Stimulated activated naive CD8-positive, alpha-beta T cell treated with anti-CD3 and anti-CD28 coated beads, Interleukin-15, amount 100 ng/mL, for 72 hours (primary cell): ENCODE measurements around the gene SORCS3.
A peak's percentile ranks its signal among the peaks of the same experiment; 100 is the strongest.

ENCODE experiments used
- ATAC-seq: fragments of 150-1000 bp; cut with Tn5 transposase; 2 replicates; pipeline ENCODE4 v1.10.0; 2021; ENCODE audit warnings: mild to moderate bottlenecking, moderate library complexity
- DNase-seq, 2 donors: peaks; one replicate each; pipeline ENCODE4 v3.0.0; 2021 to 2022
- H3K27ac Mint-ChIP-seq, 2 donors: one replicate each; pipeline ENCODE4 v1.8.0; 2022; ENCODE audit warnings: mild to moderate bottlenecking in 2 of 2, mixed read lengths in 2 of 2, moderate library complexity in 2 of 2
- H3K27me3 Mint-ChIP-seq: one replicate; pipeline ENCODE4 v1.8.0; 2022; ENCODE audit warnings: mixed read lengths
- H3K4me1 Mint-ChIP-seq: one replicate; pipeline ENCODE4 v1.8.0; 2022; ENCODE audit warnings: mild to moderate bottlenecking, mixed read lengths
- H3K4me3 Mint-ChIP-seq, 2 donors: one replicate each; pipeline ENCODE4 v1.8.0; 2022; ENCODE audit warnings: mild to moderate bottlenecking in 2 of 2, mixed read lengths in 2 of 2, moderate library complexity in 1 of 2
- H3K9me3 Mint-ChIP-seq, 2 donors: one replicate each; pipeline ENCODE4 v1.8.0; 2022; ENCODE audit warnings: mixed read lengths in 2 of 2

SORCS3 gene

GRCh38 chr10:104773105-104773504 lies 132.0 kb downstream of the SORCS3 start:
- no peak overlapping the region for H3K27ac Mint-ChIP-seq
- H3K27me3 Mint-ChIP-seq = peaks cover 38% of the 10 kb centered on the region
- no peaks in the 10 kb centered on the region for H3K9me3 Mint-ChIP-seq
- no peaks in the 10 kb centered on the region for H3K4me1 Mint-ChIP-seq
- no peak for ATAC-seq
- DNase-seq = no peak
- H3K4me3 Mint-ChIP-seq = no peak overlapping the region

- Mint-ChIP-seq H3K9me3 (no peaks in the 10 kb centered on the region), H3K27me3 (peaks cover 46% of the 10 kb centered on the region), H3K4me1 (no peaks in the 10 kb centered on the region), H3K4me3 (no peak overlapping the region), H3K27ac (no peak overlapping the region)
- ATAC-seq (no peak), DNase-seq (no peak)
These were observed 133.1 kb downstream of the SORCS3 start for GRCh38 chr10:104774234-104774633.

- Mint-ChIP-seq H3K9me3 (no peaks in the 10 kb centered on the region), H3K4me3 (no peak overlapping the region), H3K27ac (no peak overlapping the region), H3K4me1 (no peaks in the 10 kb centered on the region), H3K27me3 (peaks cover 43% of the 10 kb centered on the region)
- DNase-seq (no peak), ATAC-seq (no peak)
These were observed 136.2 kb downstream of the SORCS3 start for GRCh38 chr10:104777086-104777799.

- no peak overlapping the region for H3K27ac Mint-ChIP-seq
- ATAC-seq (no peak), DNase-seq (no peak)
- H3K9me3 Mint-ChIP-seq = no peaks in the 10 kb centered on the region
- H3K27me3 Mint-ChIP-seq = peaks cover 32% of the 10 kb centered on the region
- no peaks in the 10 kb centered on the region for H3K4me1 Mint-ChIP-seq
- no peak overlapping the region for H3K4me3 Mint-ChIP-seq
These were observed 137.3 kb downstream of the SORCS3 start for GRCh38 chr10:104778371-104778770.

GRCh38 chr10:104779701-104780100 lies 138.6 kb downstream of the SORCS3 start:
- H3K4me3 Mint-ChIP-seq = no peak overlapping the region
- peaks cover 23% of the 10 kb centered on the region for H3K27me3 Mint-ChIP-seq

GRCh38 chr10:104780165-104780564 lies 139.1 kb downstream of the SORCS3 start:
- Mint-ChIP-seq H3K9me3 (no peaks in the 10 kb centered on the region), H3K4me1 (no peaks in the 10 kb centered on the region), H3K27ac (peak overlapping the region in 1 of 2 donors; percentile 89), H3K27me3 (peaks cover 23% of the 10 kb centered on the region), H3K4me3 (no peak overlapping the region)
- DNase-seq (no peak), ATAC-seq (no peak)

More at GRCh38 chr10:104779701-104780100, 138.6 kb downstream of the SORCS3 start:
- no peaks in the 10 kb centered on the region for H3K9me3 Mint-ChIP-seq
- no peak overlapping the region for H3K27ac Mint-ChIP-seq
- no peaks in the 10 kb centered on the region for H3K4me1 Mint-ChIP-seq
- ATAC-seq (no peak), DNase-seq (no peak)

- DNase-seq (no peak), ATAC-seq (no peak)
- Mint-ChIP-seq H3K27ac (no peak overlapping the region), H3K9me3 (no peaks in the 10 kb centered on the region), H3K4me3 (no peak overlapping the region), H3K27me3 (peaks cover 23% of the 10 kb centered on the region), H3K4me1 (no peaks in the 10 kb centered on the region)
These were observed 140.0 kb downstream of the SORCS3 start for GRCh38 chr10:104780946-104781595.

GRCh38 chr10:104784452-104784851 lies 143.4 kb downstream of the SORCS3 start:
- no peaks in the 10 kb centered on the region for H3K4me1 Mint-ChIP-seq
- no peak overlapping the region for H3K27ac Mint-ChIP-seq
- no peak overlapping the region for H3K4me3 Mint-ChIP-seq
- ATAC-seq (no peak), DNase-seq (no peak)
- peaks cover 2% of the 10 kb centered on the region for H3K27me3 Mint-ChIP-seq
- peaks cover 0 to 7% of the 10 kb centered on the region in 2 donors for H3K9me3 Mint-ChIP-seq

- DNase-seq (no peak), ATAC-seq (no peak)
- Mint-ChIP-seq H3K9me3 (peaks cover 0 to 7% of the 10 kb centered on the region in 2 donors), H3K27ac (no peak overlapping the region), H3K4me1 (no peaks in the 10 kb centered on the region), H3K4me3 (no peak overlapping the region), H3K27me3 (peaks cover 12% of the 10 kb centered on the region)
These were observed 150.4 kb downstream of the SORCS3 start for GRCh38 chr10:104791471-104791870.

- H3K4me3 Mint-ChIP-seq = no peak overlapping the region
- no peaks in the 10 kb centered on the region for H3K4me1 Mint-ChIP-seq
- H3K27me3 Mint-ChIP-seq = peaks cover 21% of the 10 kb centered on the region
- H3K27ac Mint-ChIP-seq = no peak overlapping the region
- peaks cover 0 to 5% of the 10 kb centered on the region in 2 donors for H3K9me3 Mint-ChIP-seq
- ATAC-seq (no peak), DNase-seq (no peak)
These were observed 154.3 kb downstream of the SORCS3 start for GRCh38 chr10:104795411-104795810.

- Mint-ChIP-seq H3K27ac (no peak overlapping the region), H3K27me3 (peaks cover 9% of the 10 kb centered on the region), H3K4me1 (no peaks in the 10 kb centered on the region), H3K9me3 (peaks cover 0 to 5% of the 10 kb centered on the region in 2 donors), H3K4me3 (no peak overlapping the region)
- no peak for DNase-seq
- ATAC-seq = no peak
These were observed 155.7 kb downstream of the SORCS3 start for GRCh38 chr10:104796823-104797222.

GRCh38 chr10:104802941-104803340 lies 161.9 kb downstream of the SORCS3 start:
- Mint-ChIP-seq H3K9me3 (peaks cover 11 to 15% of the 10 kb centered on the region in 2 donors), H3K4me1 (no peaks in the 10 kb centered on the region), H3K4me3 (no peak overlapping the region), H3K27me3 (peaks cover 20% of the 10 kb centered on the region), H3K27ac (no peak overlapping the region)
- ATAC-seq = no peak
- DNase-seq = no peak

GRCh38 chr10:104804880-104805279 lies 163.8 kb downstream of the SORCS3 start:
- no peak for DNase-seq
- Mint-ChIP-seq H3K27me3 (peaks cover 12% of the 10 kb centered on the region), H3K27ac (no peak overlapping the region), H3K4me3 (no peak overlapping the region), H3K4me1 (no peaks in the 10 kb centered on the region), H3K9me3 (peaks cover 10 to 11% of the 10 kb centered on the region in 2 donors)
- ATAC-seq = no peak

- ATAC-seq (no peak), DNase-seq (no peak)
- Mint-ChIP-seq H3K4me3 (no peak overlapping the region), H3K27ac (no peak overlapping the region), H3K27me3 (peaks cover 12% of the 10 kb centered on the region), H3K4me1 (no peaks in the 10 kb centered on the region), H3K9me3 (peaks cover 10 to 11% of the 10 kb centered on the region in 2 donors)
These were observed 165.7 kb downstream of the SORCS3 start for GRCh38 chr10:104806801-104807200.

- Mint-ChIP-seq H3K27me3 (peaks cover 12% of the 10 kb centered on the region), H3K9me3 (peaks cover 10 to 11% of the 10 kb centered on the region in 2 donors), H3K27ac (no peak overlapping the region)
These were observed 166.7 kb downstream of the SORCS3 start for GRCh38 chr10:104807581-104808310.

More at GRCh38 chr10:104807581-104808310, 166.7 kb downstream of the SORCS3 start:
- Mint-ChIP-seq H3K4me3 (no peak overlapping the region), H3K4me1 (no peaks in the 10 kb centered on the region)
- no peak for ATAC-seq
- no peak for DNase-seq
